ENCODE measurements around the gene KIFC1.
A peak's percentile ranks its signal among the peaks of the same experiment; 100 is the strongest.

The KIFC1 gene

GRCh38 chr6:33445119-33445603 lies 53.5 kb downstream of the KIFC1 start:
- DNase-seq, result no peak

- no peak for DNase-seq
Observed at GRCh38 chr6:33446356-33446755, 54.7 kb downstream of the KIFC1 start.

GRCh38 chr6:33450434-33450833 lies 58.8 kb downstream of the KIFC1 start:
- no peak for DNase-seq

- no peak for DNase-seq
Observed at GRCh38 chr6:33451606-33452005, 60.0 kb downstream of the KIFC1 start.

GRCh38 chr6:33452496-33452895 lies 60.9 kb downstream of the KIFC1 start:
- no peak for DNase-seq

GRCh38 chr6:33453393-33454008 lies 61.9 kb downstream of the KIFC1 start:
- no peak for DNase-seq

- DNase-seq, result peak; percentile 85 to 95
Observed at GRCh38 chr6:33454009-33454946, 62.7 kb downstream of the KIFC1 start, which contains the start of gene ZBTB9. Gene ZBTB9, plus strand, starts transcription at chr6:33454576. Its CDS starts 525 bp downstream, at chr6:33455101.

- DNase-seq, result no peak
Observed at GRCh38 chr6:33455051-33455450, 63.4 kb downstream of the KIFC1 start.

- DNase-seq, result no peak
Observed at GRCh38 chr6:33456156-33456555, 64.5 kb downstream of the KIFC1 start.

- no peak for DNase-seq
Observed at GRCh38 chr6:33458676-33459075, 67.1 kb downstream of the KIFC1 start.

- DNase-seq, result no peak
Observed at GRCh38 chr6:33459226-33459625, 67.6 kb downstream of the KIFC1 start.

Data from SHP77 (cell line).